ENCODE results near the gene ABCA6.
A peak's percentile ranks its signal among the peaks of the same experiment; 100 is the strongest.

Gene ABCA6

GRCh38 chr17:69143151-69143550 lies 1.5 kb upstream of the ABCA6 start:
- no peak for DNase-seq

GRCh38 chr17:69142175-69142802 lies 594 bp upstream of the ABCA6 start:
- DNase-seq, result peak; percentile 42

- no peak for DNase-seq
These were observed 7.6 kb downstream of the ABCA6 start for GRCh38 chr17:69134112-69134511.

GRCh38 chr17:69130627-69131296 lies 10.9 kb downstream of the ABCA6 start:
- DNase-seq, result no peak

GRCh38 chr17:69123626-69124025 lies 18.1 kb downstream of the ABCA6 start:
- no peak for DNase-seq

- DNase-seq, result no peak
These were observed 19.6 kb downstream of the ABCA6 start for GRCh38 chr17:69122065-69122464.

- DNase-seq, result no peak
These were observed 23.6 kb downstream of the ABCA6 start for GRCh38 chr17:69117855-69118784.

GRCh38 chr17:69111794-69112193 lies 29.9 kb downstream of the ABCA6 start:
- no peak for DNase-seq

GRCh38 chr17:69105907-69106730 lies 35.6 kb downstream of the ABCA6 start:
- no peak for DNase-seq

GRCh38 chr17:69103557-69104233 lies 38.0 kb downstream of the ABCA6 start:
- DNase-seq, result no peak

- no peak for DNase-seq
These were observed 43.1 kb downstream of the ABCA6 start for GRCh38 chr17:69098625-69099024.

GRCh38 chr17:69096541-69096940 lies 45.2 kb downstream of the ABCA6 start:
- no peak for DNase-seq

- DNase-seq, result no peak
These were observed 47.7 kb downstream of the ABCA6 start for GRCh38 chr17:69093995-69094394.

GRCh38 chr17:69093279-69093789 lies 48.4 kb downstream of the ABCA6 start:
- DNase-seq, result no peak

- no peak for DNase-seq
These were observed 51.3 kb downstream of the ABCA6 start for GRCh38 chr17:69090365-69090764.

GRCh38 chr17:69088643-69089200 lies 53.0 kb downstream of the ABCA6 start:
- DNase-seq, result no peak

- no peak for DNase-seq
These were observed 55.1 kb downstream of the ABCA6 start for GRCh38 chr17:69086641-69087040.

GRCh38 chr17:69084911-69085310 lies 56.8 kb downstream of the ABCA6 start:
- DNase-seq, result no peak

GRCh38 chr17:69082696-69083095 lies 59.0 kb downstream of the ABCA6 start:
- DNase-seq, result no peak

GRCh38 chr17:69078864-69079263 lies 62.8 kb downstream of the ABCA6 start:
- no peak for DNase-seq

- no peak for DNase-seq
These were observed 65.9 kb downstream of the ABCA6 start for GRCh38 chr17:69075823-69076222.

All from fibroblast of skin of back (primary cell).